Forelimb muscle (tissue), 1 donor: Measurements from ENCODE around the gene ARHGEF9. TPM values are rescaled to one million over a fixed set of nuclear protein-coding genes. Genes with fewer than 3 reads are reported as not detected.
A peak's percentile ranks its signal among the peaks of the same experiment; 100 is the strongest.
"Not testable (repeated sequence)": the region's sequence is repeated elsewhere in the genome, so short reads cannot be mapped to it uniquely, and the experiment has no call there.

Source experiments
- DNase-seq: peaks from one replicate; pipeline ENCODE4 v3.0.0-alpha.2; 2013; ENCODE audit warnings: low read depth
- polyA plus RNA-seq: library from polyadenylated mRNA; unstranded; fragments of 120-200 nt; gene quantifications from one replicate; pipeline ENCODE4 v1.2.1, GENCODE V29; 2013; ENCODE audit not compliant: insufficient read length

ARHGEF9 gene
- 20.2 TPM for polyA plus RNA-seq

DNA sequence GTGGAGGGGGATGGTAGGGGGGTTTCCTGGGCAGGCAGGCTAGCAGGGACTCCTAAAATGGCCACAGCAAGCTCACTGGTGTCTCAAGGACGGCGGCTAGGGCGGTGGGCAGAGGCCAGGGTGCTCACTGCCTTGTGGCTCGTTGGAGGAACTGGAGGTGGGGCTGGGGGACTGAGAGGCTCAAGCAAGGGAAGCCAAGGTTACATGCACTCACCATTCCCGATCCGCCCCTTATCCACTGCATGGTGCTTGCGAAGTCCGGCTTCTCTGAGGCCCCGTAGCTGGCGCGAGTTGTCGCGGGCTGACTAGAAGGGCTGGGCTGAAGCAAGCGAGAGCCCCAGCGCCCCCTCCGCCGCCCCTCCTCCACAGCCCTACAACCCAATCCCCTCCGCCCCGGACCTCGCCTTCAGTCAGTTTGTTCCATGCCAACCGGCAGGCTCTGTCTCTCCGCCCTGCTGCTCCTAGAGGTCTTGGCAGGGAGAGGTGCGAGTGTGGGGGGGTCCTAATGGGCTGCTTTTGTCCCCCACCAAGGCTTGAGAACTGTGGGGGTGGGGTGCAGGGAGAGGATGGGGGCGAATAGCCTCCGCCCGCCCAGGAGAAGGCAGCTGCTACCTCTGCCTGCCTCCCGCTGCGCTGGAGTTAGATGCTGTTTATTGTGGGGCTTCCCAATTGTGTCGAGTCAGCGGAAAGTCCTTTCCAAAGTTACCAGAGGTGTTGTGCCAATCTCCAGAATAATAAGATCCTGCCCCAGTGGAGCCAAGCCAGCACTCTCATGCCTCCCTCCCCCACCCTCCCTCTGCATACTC is at the start of gene ARHGEF9:
Gene ARHGEF9 (minus strand): TSS at position 313 of the 806 bp plus-strand sequence. CDS start 69 bp downstream, at position 244.
- peak; percentile 24 for DNase-seq

GRCh38 chrX:63825446-63825845 is 40.4 kb upstream of the ARHGEF9 start:
- not testable (repeated sequence) for DNase-seq

DNA sequence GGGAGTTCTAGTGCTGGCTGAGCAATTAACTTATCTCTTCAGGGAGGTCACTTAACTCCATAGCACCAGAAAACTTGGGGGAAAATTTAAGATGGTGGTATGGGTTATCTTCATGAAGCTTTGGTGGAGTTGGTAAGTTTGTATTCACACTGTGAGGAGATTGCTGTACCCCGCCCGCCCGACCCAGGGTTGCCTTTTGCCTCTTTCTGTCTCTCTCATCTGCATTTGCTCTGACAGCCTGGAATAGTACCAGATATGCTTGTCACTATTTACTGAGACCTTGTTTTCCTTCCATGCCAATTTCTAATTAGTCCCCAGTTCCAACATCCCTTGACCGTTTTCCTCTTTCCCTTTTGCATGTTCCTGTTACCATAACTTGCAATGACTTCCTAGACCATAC is 33.1 kb upstream of the ARHGEF9 start:
- no peak for DNase-seq

DNA sequence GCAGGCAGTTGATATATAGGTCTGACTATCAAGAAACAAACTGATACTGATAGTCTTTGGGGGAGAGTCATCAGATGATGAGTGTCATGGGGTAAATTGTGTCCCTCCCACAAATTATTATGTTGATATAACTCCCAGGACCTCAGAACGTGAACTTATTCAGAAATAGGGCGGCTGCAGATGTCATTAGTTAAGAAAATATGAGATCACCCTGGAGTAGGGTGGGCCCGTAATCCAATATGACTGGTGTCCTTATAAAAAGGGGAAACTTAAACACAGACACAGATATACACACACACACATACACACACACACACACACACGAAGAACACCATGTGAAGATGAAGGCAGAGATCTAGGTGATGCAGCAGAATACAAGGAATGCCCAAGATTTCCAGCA is 32.7 kb upstream of the ARHGEF9 start:
- no peak for DNase-seq

GRCh38 chrX:63812823-63813222 is 27.8 kb upstream of the ARHGEF9 start:
- DNase-seq = no peak

- no peak for DNase-seq
Observed at GRCh38 chrX:63810746-63811145, 25.7 kb upstream of the ARHGEF9 start.

GRCh38 chrX:63809173-63809572 is 24.2 kb upstream of the ARHGEF9 start:
- no peak for DNase-seq

- DNase-seq = not testable (repeated sequence)
Observed at GRCh38 chrX:63795406-63795805, 10.4 kb upstream of the ARHGEF9 start.

GRCh38 chrX:63785708-63786040 is 660 bp upstream of the ARHGEF9 start:
- DNase-seq = no peak

GRCh38 chrX:63784346-63784901 is 590 bp downstream of the ARHGEF9 start:
- no peak for DNase-seq

GRCh38 chrX:63782515-63782914 is 2.5 kb downstream of the ARHGEF9 start:
- no peak for DNase-seq

DNA sequence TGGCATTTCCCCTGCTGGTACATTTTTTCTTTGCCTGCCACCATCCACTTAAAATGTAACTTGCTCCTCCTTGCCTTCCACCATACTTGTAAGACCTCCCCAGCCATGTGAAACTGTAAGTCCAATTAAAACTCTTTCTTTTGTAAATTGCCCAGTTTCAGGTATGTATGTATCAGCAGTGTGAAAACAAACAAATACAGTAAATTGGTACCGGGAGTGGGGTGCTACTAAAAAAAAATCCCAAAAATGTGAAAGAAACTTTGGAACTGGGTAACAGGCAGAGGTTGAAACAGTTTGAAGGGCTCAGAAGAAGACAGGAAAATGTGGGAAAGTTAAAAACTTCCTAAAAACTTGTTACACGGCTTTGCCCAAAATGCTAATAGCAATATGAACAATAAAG is 16.3 kb downstream of the ARHGEF9 start:
- no peak for DNase-seq

- no peak for DNase-seq
Observed at GRCh38 chrX:63765712-63766111, 19.3 kb downstream of the ARHGEF9 start.

- DNase-seq = no peak
Observed at GRCh38 chrX:63764946-63765345, 20.1 kb downstream of the ARHGEF9 start.

GRCh38 chrX:63761639-63762038 is 23.4 kb downstream of the ARHGEF9 start:
- no peak for DNase-seq

- DNase-seq = no peak
Observed at GRCh38 chrX:63758011-63758410, 27.0 kb downstream of the ARHGEF9 start.

GRCh38 chrX:63755892-63756291 is 29.1 kb downstream of the ARHGEF9 start:
- DNase-seq = no peak

DNA sequence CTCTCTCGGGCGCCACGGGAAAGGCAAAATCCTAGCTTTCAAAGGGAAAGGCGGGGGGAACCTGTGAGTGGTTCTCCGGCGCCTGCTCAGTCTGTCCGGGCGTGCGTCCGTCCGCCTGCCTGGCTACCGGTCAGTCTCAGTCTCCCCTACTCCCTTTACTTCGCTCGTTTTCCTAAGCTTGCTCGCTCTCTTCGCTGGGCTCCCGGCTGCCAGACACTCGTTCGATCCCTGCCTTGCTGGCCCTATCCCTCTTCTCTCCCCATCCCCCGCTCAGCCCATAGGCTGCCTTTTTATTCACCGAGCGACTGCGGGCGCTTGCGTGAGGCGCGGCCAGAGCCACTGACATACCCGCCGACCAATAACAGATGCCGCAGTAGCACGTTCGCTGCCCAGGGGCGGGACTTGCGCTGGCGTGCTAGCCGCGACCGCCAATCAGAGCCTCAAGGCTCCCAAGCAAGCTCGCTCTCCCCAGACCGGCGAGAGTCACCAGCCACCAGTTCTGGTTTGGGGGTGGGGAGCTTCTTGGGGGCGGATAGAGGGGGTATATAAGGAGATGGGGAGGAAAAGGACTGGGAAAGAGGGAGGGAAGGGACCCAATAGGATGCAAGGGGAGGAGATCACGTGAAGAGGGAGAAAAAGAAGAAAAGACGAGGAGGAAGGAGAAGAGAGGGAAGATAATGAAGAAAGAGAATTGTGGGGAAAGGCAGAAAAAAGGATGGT is 30.0 kb downstream of the ARHGEF9 start:
- DNase-seq = peak; percentile 70

DNA sequence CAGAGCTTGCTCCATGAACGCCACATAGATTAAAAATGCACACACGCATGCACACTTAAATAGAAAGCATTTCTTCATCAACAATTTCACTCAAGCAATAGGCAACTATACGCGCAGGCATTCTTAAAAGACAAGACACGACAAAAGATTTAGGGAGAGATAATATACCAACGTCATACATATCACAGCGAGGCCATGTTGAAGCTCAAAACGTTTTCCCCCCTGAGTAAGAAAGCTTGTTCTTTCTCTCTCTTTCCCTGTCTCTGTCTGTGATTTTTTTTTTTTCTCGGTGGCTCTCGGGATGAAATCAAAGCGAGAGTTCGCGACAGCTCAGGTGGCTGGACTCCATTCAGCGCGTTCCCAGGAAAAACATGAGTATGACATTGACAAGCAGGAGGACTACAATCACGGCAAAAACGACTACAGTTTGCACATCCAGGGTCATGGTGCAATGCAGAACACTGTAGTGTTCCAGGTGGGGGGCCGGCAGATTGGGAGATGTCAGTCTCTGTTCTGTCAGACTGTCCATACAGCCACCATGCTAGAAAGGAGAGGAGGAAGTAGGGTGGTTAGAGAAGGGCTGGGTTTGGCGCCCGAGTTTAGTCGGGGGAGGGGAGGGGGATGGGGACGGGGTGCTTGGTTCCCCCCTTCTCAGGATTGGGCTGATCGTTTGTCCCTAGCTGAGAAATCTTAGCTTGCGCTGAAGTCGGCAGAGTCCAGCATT is 30.7 kb downstream of the ARHGEF9 start:
- DNase-seq = no peak

- no peak for DNase-seq
Observed at GRCh38 chrX:63751481-63751880, 33.5 kb downstream of the ARHGEF9 start.

- no peak for DNase-seq
Observed at GRCh38 chrX:63750811-63751210, 34.2 kb downstream of the ARHGEF9 start.

- DNase-seq = no peak
Observed at GRCh38 chrX:63747331-63747730, 37.7 kb downstream of the ARHGEF9 start.
